Embryonic facial prominence (tissue), 1 donor: ENCODE results near the gene JUN.
"Not testable (repeated sequence)": the region's sequence is repeated elsewhere in the genome, so short reads cannot be mapped to it uniquely, and the experiment has no call there.

Experiments
- DNase-seq: peaks from one replicate; pipeline ENCODE4 v3.0.0-alpha.2; 2016; ENCODE audit errors: extremely low spot score

The JUN gene

GRCh38 chr1:58808077-58808476 lies 24.2 kb upstream of the JUN start:
- no peak for DNase-seq

GRCh38 chr1:58805716-58806571 lies 22.1 kb upstream of the JUN start:
- no peak for DNase-seq

- no peak for DNase-seq
These were observed 21.2 kb upstream of the JUN start for GRCh38 chr1:58804853-58805565.

- no peak for DNase-seq
These were observed 20.0 kb upstream of the JUN start for GRCh38 chr1:58803858-58804257.

- no peak for DNase-seq
These were observed 19.0 kb upstream of the JUN start for GRCh38 chr1:58802640-58803399.

- not testable (repeated sequence) for DNase-seq
These were observed 17.4 kb upstream of the JUN start for GRCh38 chr1:58801286-58801685.

- no peak for DNase-seq
These were observed 15.8 kb upstream of the JUN start for GRCh38 chr1:58799650-58800049.

- DNase-seq = no peak
These were observed 15.1 kb upstream of the JUN start for GRCh38 chr1:58798910-58799442.

GRCh38 chr1:58796416-58796815 lies 12.6 kb upstream of the JUN start:
- no peak for DNase-seq

- no peak for DNase-seq
These were observed 10.7 kb upstream of the JUN start for GRCh38 chr1:58794585-58794984.

- no peak for DNase-seq
These were observed 9.0 kb upstream of the JUN start for GRCh38 chr1:58792846-58793245.

GRCh38 chr1:58791106-58791505 lies 7.3 kb upstream of the JUN start:
- no peak for DNase-seq

GRCh38 chr1:58789996-58790660 lies 6.3 kb upstream of the JUN start:
- DNase-seq = no peak

GRCh38 chr1:58789322-58789856 lies 5.5 kb upstream of the JUN start:
- DNase-seq = no peak

- no peak for DNase-seq
These were observed 4.4 kb upstream of the JUN start for GRCh38 chr1:58788259-58788658.

GRCh38 chr1:58786927-58787245 lies 3.0 kb upstream of the JUN start:
- no peak for DNase-seq

- DNase-seq = no peak
These were observed 2.5 kb upstream of the JUN start for GRCh38 chr1:58786184-58786926.

- peak; percentile 73 for DNase-seq
These were observed 1.7 kb upstream of the JUN start for GRCh38 chr1:58785442-58786058.

- DNase-seq = peak; percentile 88
These were observed 1.1 kb upstream of the JUN start for GRCh38 chr1:58784758-58785441.
